ENCODE results near the gene ARHGAP15. TPM values are rescaled to one million over a fixed set of nuclear protein-coding genes. Genes with fewer than 3 reads are reported as not detected.

ARHGAP15 gene
- total RNA-seq, 1 experiment from 2014 or later, result not detected

GRCh38 chr2:143296089-143296488, 166.9 kb downstream of the ARHGAP15 start:
- no peaks in the 10 kb centered on the region for H3K9me3 ChIP-seq (replicated peaks)
- H3K4me1 ChIP-seq (replicated peaks), result no peaks in the 10 kb centered on the region
- H3K4me3 ChIP-seq, result no peak overlapping the region
- no peaks in the 10 kb centered on the region; the same call in 1 of the 2 replicates for H3K27me3 ChIP-seq (replicated peaks)
- H3K27ac ChIP-seq, result no peak overlapping the region
- no peaks in the 10 kb centered on the region for H3K36me3 ChIP-seq
- no peak for DNase-seq (ENCODE audit: low read depth in 1 of 2, low spot score in 2 of 2)

DNA sequence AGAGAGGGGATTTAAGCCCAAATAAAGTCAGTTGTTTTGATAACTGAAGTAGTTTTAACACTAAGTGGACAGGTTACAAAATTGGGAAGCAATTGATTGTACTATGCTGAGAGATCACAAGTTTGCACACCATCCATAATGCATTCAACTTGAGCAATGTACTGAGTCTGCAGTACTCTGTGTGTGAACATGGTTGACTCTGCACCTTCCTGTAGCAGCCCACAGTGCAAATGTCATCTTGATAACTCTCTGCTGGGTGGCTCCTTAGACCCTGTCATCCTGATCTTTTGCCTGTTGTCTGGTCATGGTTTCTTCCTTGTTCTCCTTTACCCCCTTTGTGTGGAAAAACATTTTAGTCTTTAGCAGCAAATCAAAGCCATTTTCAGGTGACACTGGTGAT, 168.0 kb downstream of the ARHGAP15 start:
- H3K27me3 ChIP-seq (replicated peaks), result no peaks in the 10 kb centered on the region
- no peak for DNase-seq (ENCODE audit: low read depth in 1 of 2, low spot score in 2 of 2)
- no peaks in the 10 kb centered on the region for H3K9me3 ChIP-seq (replicated peaks)
- no peaks in the 10 kb centered on the region for H3K4me1 ChIP-seq (replicated peaks)
- H3K27ac ChIP-seq, result no peak overlapping the region
- H3K4me3 ChIP-seq, result no peak overlapping the region
- H3K36me3 ChIP-seq, result no peaks in the 10 kb centered on the region

DNA sequence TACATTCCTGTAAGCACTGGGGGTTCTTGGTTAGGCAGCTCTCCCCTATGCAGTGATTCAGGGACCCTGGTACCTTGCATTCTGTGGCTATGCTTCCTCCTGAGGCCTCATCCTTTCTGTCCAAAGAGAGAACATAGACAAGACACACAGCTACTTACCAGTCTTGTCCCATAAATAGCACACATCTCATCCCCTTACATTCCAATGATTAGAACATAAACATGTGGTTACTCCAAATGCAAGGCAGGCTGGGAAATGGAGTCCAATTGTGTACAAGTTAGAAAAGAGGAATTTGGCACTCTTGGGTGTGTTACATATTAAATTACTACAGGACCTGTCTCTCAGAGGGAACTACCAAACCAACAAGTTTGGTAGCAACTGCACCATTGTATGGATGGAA, 171.3 kb downstream of the ARHGAP15 start:
- Histone ChIP-seq H3K9me3 (replicated peaks) (no peaks in the 10 kb centered on the region), H3K27ac (no peak overlapping the region), H3K4me3 (no peak overlapping the region), H3K27me3 (replicated peaks) (no peaks in the 10 kb centered on the region), H3K4me1 (replicated peaks) (no peaks in the 10 kb centered on the region), H3K36me3 (no peaks in the 10 kb centered on the region)
- peak in 1 of 2 experiments; percentile 1 for DNase-seq (ENCODE audit: low read depth in 1 of 2, low spot score in 2 of 2)

DNA sequence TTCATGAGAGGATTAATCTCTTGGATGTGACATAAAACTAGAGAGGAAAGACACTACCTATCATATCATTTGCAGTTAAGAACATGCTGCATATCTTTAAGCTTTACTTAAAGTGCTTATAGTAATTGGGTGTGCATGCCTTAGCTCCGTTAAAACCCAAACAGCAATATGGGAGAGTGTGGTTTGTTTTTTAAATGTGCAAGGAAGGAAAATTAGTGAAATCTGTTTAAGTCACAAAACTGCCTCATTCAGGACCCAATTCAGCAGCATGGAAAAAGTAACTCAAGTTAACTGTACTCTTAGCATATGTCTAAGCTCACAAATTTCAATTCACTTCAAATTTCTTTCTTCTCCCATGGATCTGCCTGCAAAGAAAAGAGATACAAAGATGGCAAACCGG, 182.2 kb downstream of the ARHGAP15 start:
- H3K9me3 ChIP-seq (replicated peaks), result no peaks in the 10 kb centered on the region
- H3K27me3 ChIP-seq (replicated peaks), result no peaks in the 10 kb centered on the region
- H3K4me3 ChIP-seq, result no peak overlapping the region
- DNase-seq (ENCODE audit: low read depth in 1 of 2, low spot score in 2 of 2), result no peak
- no peak overlapping the region for H3K27ac ChIP-seq
- no peaks in the 10 kb centered on the region for H3K4me1 ChIP-seq (replicated peaks)
- H3K36me3 ChIP-seq, result no peaks in the 10 kb centered on the region

DNA sequence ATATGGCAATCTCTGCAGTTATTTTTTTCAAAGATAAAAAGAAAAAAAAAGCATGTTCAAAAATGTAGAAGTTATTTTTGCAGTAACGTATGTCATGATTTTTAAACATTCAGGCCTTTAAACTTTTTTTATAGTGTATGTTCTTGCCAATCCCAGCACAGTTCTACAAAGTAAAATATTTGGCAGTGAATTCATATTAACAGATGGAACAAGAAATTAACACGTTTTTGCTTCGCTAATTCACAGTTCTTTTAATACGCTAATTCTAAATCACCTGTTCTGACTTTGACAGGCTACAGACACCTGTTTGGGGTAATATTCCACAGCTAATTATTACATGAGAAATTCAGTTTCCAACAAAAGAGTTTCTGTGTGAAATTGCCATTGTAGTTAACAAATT, 183.2 kb downstream of the ARHGAP15 start:
- DNase-seq (ENCODE audit: low read depth in 1 of 2, low spot score in 2 of 2), result no peak
- Histone ChIP-seq H3K36me3 (no peaks in the 10 kb centered on the region), H3K27ac (no peak overlapping the region), H3K4me1 (replicated peaks) (no peaks in the 10 kb centered on the region), H3K4me3 (no peak overlapping the region), H3K9me3 (replicated peaks) (no peaks in the 10 kb centered on the region), H3K27me3 (replicated peaks) (no peaks in the 10 kb centered on the region)

GRCh38 chr2:143313861-143314260, 184.6 kb downstream of the ARHGAP15 start:
- no peak for DNase-seq (ENCODE audit: low read depth in 1 of 2, low spot score in 2 of 2)
- H3K27me3 ChIP-seq (replicated peaks), result no peaks in the 10 kb centered on the region
- no peak overlapping the region for H3K27ac ChIP-seq
- H3K9me3 ChIP-seq (replicated peaks), result no peaks in the 10 kb centered on the region
- no peak overlapping the region for H3K4me3 ChIP-seq
- H3K36me3 ChIP-seq, result no peaks in the 10 kb centered on the region
- no peaks in the 10 kb centered on the region for H3K4me1 ChIP-seq (replicated peaks)

- Histone ChIP-seq H3K27ac (no peak overlapping the region), H3K4me3 (no peak overlapping the region), H3K27me3 (replicated peaks) (no peaks in the 10 kb centered on the region), H3K36me3 (no peaks in the 10 kb centered on the region), H3K4me1 (replicated peaks) (no peaks in the 10 kb centered on the region), H3K9me3 (replicated peaks) (no peaks in the 10 kb centered on the region)
- no peak for DNase-seq (ENCODE audit: low read depth in 1 of 2, low spot score in 2 of 2)
Observed at GRCh38 chr2:143321994-143322393, 192.8 kb downstream of the ARHGAP15 start.

- no peak overlapping the region for H3K4me3 ChIP-seq
- no peaks in the 10 kb centered on the region for H3K27me3 ChIP-seq (replicated peaks)
- H3K36me3 ChIP-seq, result no peaks in the 10 kb centered on the region
- no peak overlapping the region for H3K27ac ChIP-seq
- no peak for DNase-seq (ENCODE audit: low read depth in 1 of 2, low spot score in 2 of 2)
- no peaks in the 10 kb centered on the region for H3K4me1 ChIP-seq (replicated peaks)
- no peaks in the 10 kb centered on the region for H3K9me3 ChIP-seq (replicated peaks)
Observed at GRCh38 chr2:143329288-143329687, 200.1 kb downstream of the ARHGAP15 start.

GRCh38 chr2:143333168-143333791, 204.1 kb downstream of the ARHGAP15 start:
- no peak for DNase-seq (ENCODE audit: low read depth in 1 of 2, low spot score in 2 of 2)
- H3K27me3 ChIP-seq (replicated peaks), result no peaks in the 10 kb centered on the region
- H3K4me1 ChIP-seq (replicated peaks), result no peaks in the 10 kb centered on the region

DNA sequence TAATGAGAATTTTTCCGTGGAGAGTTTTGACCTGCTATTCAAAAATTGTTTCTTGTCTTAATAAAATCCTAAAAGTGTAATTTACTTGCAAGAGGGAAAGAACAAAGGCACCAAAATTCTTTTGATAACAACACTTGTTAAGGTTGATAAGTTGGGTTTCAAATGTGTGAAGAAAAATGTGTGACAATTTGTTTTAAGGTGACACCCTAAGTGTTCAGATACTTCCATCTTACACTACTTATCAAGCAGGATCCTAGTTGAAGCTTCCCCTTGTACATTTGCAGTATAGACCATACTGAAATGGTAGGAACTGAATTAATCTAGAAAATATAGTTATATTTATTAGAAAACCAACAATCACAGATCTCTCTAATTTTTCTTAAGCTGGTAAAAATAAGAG, 204.6 kb downstream of the ARHGAP15 start:
- Histone ChIP-seq H3K4me1 (replicated peaks) (no peaks in the 10 kb centered on the region), H3K9me3 (replicated peaks) (no peaks in the 10 kb centered on the region), H3K4me3 (no peak overlapping the region), H3K36me3 (no peaks in the 10 kb centered on the region), H3K27me3 (replicated peaks) (no peaks in the 10 kb centered on the region), H3K27ac (no peak overlapping the region)
- no peak for DNase-seq (ENCODE audit: low read depth in 1 of 2, low spot score in 2 of 2)

More at GRCh38 chr2:143333168-143333791, 204.1 kb downstream of the ARHGAP15 start:
- H3K36me3 ChIP-seq, result no peaks in the 10 kb centered on the region
- H3K27ac ChIP-seq, result no peak overlapping the region
- H3K4me3 ChIP-seq, result no peak overlapping the region
- no peaks in the 10 kb centered on the region for H3K9me3 ChIP-seq (replicated peaks)

DNA sequence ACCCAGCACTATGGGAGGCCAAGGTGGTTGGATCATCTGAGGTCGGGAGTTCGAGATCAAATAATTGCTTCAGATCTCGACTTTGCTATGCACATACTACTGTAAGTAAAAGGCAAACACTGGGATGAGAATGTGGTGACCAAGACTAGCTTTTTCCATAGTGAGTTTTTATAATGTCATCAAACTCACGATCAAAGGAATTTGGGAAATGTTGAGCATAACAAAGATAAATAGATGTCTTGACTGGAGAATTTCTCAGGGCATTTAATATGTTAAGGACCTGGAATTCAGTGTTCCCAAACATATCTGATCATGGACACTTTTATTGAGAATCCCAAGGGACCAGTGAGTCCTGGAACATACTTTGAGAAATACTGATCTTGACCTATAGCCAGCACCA, 205.6 kb downstream of the ARHGAP15 start:
- no peak for DNase-seq (ENCODE audit: low read depth in 1 of 2, low spot score in 2 of 2)
- no peak overlapping the region for H3K27ac ChIP-seq
- no peaks in the 10 kb centered on the region for H3K36me3 ChIP-seq
- H3K27me3 ChIP-seq (replicated peaks), result 0 out of 2 replicates have a peak, but pooled peaks cover 1% of the 10 kb centered on the region
- no peak overlapping the region for H3K4me3 ChIP-seq
- no peaks in the 10 kb centered on the region for H3K9me3 ChIP-seq (replicated peaks)
- no peaks in the 10 kb centered on the region for H3K4me1 ChIP-seq (replicated peaks)

DNA sequence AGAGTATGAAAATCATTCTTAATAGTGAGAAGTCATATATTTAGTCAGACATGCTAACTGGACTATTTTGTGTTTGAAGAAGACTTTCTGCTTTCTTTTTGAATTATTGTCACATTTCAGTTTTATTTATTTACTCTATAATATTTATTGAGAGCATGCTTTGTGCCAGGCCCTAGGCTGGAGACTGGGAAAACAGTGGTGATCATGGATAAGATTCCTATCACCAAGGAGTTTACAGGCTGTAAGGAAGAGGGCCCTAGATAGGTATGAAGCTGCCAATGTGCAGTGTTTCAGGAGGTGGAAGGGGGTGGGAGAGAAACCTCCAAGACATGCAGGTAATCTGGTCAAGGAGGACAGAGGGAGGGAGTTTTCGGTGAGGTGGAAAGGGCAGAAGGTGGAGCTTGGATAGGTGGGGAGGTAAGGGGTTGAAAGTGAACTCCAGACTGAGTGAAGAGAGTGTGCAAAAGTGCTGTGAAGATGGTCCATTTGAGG, 207.5 kb downstream of the ARHGAP15 start:
- Histone ChIP-seq H3K9me3 (replicated peaks) (no peaks in the 10 kb centered on the region), H3K4me3 (no peak overlapping the region), H3K4me1 (replicated peaks) (no peaks in the 10 kb centered on the region), H3K27ac (no peak overlapping the region), H3K36me3 (no peaks in the 10 kb centered on the region), H3K27me3 (replicated peaks) (peaks cover 3% of the 10 kb centered on the region; the same call in 1 of the 2 replicates)
- no peak for DNase-seq (ENCODE audit: low read depth in 1 of 2, low spot score in 2 of 2)

GRCh38 chr2:143341478-143341877, 212.3 kb downstream of the ARHGAP15 start:
- no peaks in the 10 kb centered on the region for H3K4me1 ChIP-seq (replicated peaks)
- no peaks in the 10 kb centered on the region for H3K36me3 ChIP-seq
- H3K27me3 ChIP-seq (replicated peaks), result peaks cover 7% of the 10 kb centered on the region
- no peak for DNase-seq (ENCODE audit: low read depth in 1 of 2, low spot score in 2 of 2)
- H3K4me3 ChIP-seq, result no peak overlapping the region
- no peaks in the 10 kb centered on the region for H3K9me3 ChIP-seq (replicated peaks)
- H3K27ac ChIP-seq, result no peak overlapping the region

- peaks cover 7% of the 10 kb centered on the region for H3K27me3 ChIP-seq (replicated peaks)
- H3K9me3 ChIP-seq (replicated peaks), result no peaks in the 10 kb centered on the region
- H3K4me1 ChIP-seq (replicated peaks), result no peaks in the 10 kb centered on the region
- H3K27ac ChIP-seq, result no peak overlapping the region
- H3K36me3 ChIP-seq, result no peaks in the 10 kb centered on the region
- no peak overlapping the region for H3K4me3 ChIP-seq
- DNase-seq (ENCODE audit: low read depth in 1 of 2, low spot score in 2 of 2), result no peak
Observed at GRCh38 chr2:143344780-143345179, 215.6 kb downstream of the ARHGAP15 start.
